HG02885 (cell line): ENCODE measurements around the gene SYNDIG1L.

ENCODE experiments used
- ATAC-seq: cut with Tn5 transposase; IDR thresholded peaks from one replicate; pipeline ENCODE4 v1.9.1; 2021; ENCODE audit warnings: mild to moderate bottlenecking; ENCODE audit not compliant: unreplicated experiment, poor library complexity

SYNDIG1L gene

DNA sequence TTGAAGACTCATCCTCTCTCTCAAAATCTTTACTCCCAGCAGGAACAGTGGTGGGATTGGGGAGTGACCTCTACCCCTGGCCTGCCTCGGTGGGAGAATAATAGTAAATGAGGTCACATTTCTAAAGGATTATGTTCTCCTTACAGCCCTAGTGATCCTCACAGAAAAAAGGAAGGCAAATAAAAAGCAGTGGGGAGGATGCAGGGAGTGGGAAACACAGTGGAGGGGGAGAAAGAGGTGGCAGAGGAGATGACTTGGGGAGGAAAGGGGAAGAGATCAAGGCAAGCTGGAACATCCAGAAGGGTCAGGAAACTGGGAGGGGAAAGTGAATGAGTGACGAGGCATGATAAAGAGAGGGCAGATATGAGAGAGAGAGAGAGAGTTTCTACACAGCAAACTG, 8.3 kb upstream of the SYNDIG1L start:
- ATAC-seq, result no peak

- ATAC-seq, result no peak
Observed at GRCh38 chr14:74429991-74430390, 4.0 kb upstream of the SYNDIG1L start.

DNA sequence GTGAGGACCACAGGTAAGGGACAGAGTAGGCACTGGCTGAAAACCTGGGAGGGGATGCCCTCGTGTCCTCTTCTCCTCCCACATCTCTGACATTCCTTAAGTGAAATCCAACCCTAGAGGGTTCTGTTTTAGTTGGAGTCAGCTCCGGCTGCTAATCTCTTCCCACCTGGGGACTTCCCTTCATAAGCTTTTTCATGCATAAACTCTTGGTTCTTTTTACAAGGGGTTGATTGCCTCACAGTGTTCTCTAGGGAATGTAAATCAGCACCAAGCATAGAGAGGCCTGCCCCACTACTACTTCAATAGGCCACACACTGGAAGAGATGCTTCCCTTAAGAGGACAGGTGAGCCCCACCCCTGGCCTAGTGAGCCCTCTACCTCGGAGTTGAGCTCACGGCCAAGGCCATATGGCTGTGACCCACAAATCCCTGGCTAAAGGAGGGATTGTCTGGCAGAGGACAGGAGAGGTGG, 3.2 kb upstream of the SYNDIG1L start:
- no peak for ATAC-seq

DNA sequence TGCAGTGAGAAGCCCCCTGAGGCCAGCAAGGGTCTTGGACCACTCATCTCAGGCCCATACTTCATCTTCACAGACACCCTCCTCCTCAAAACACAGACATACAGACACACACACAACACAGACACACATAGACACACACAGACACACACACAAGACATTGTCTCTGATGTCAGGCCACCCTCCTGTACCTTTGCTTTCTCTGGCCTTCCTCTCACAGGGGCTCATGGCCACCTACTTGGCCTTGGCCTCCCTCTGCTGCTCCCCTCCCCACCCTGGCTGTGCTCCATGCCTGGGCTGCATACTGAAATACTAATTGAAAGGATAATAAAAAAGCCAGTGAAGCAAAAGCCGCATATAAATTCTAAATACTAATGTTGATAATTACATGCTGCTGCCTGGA, 1.6 kb upstream of the SYNDIG1L start:
- no peak for ATAC-seq

DNA sequence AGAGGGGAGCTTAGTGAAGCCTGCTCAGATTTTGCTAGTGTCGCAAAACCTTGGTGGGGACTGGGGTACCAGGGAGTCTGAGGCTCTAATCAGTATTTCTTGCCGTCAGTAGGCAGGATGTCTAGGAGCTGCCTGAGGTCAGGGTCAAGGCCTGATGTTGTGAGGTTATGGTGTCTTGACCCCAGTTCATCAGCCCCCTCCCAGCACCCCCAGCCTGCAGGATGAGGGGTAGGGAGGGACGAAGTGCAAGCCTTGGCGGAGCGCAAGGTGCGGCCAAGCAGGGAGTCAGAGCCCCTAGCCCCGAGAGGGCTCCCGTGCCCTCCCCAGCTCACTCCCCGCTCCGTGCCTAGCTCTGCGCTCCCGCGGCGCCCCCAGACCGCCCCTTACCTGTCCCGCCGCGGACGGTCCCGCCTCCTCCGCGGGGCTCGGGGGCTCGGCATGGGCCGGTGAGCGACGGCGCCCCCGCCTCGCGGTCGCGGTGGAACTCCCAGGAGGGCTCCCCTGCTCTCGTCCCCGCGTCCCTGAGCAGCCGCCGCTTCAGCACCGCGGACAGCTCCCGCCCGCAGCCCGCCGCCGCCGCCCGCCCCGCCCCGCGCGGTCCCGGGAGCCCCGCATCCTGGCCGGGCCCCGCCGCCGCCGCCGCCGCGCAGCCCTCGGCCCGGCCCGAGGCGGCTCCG, 347 bp downstream of the SYNDIG1L start:
- no peak for ATAC-seq

DNA sequence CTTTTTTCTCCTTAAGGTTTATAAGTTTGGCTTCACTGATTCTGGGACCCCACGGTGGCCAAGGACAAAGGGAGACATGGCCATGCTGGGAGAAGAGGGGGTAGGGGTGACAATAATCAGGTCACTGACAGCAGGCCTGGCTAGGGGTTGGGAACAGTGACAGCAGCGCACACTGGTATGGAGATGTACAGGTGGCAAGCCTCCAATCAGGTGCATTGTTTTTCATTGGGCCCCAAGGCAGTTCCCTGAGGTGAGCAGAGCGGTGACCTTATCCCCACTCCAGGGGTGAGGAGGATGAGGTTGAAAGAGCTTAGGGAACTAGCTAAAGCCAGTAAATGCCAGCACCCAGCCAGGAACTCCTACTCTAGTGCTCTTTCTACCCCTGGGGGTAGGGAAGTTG, 1.4 kb downstream of the SYNDIG1L start:
- no peak for ATAC-seq

GRCh38 chr14:74423246-74423645, 2.8 kb downstream of the SYNDIG1L start:
- no peak for ATAC-seq

DNA sequence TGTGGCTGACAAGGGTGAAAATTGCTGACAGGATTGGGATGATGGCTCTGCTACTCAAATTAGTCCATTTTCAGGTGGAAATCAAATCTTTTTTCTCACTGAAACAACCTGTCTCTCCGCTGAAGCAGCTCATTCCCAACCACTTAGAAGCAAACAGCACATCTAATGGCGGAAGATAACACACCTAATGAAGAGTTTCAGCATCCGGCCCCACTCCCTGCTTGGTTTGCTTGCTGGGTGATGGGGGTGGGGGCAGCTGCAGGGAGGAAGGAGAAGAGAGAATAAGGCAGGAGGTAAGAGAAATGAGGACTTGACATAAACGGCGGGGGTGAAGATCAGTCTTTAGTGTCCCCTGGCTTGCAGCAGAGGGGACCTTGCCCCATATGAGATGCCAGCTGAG, 4.0 kb downstream of the SYNDIG1L start:
- ATAC-seq, result no peak

GRCh38 chr14:74419086-74419485, 6.9 kb downstream of the SYNDIG1L start:
- no peak for ATAC-seq

- no peak for ATAC-seq
Observed at GRCh38 chr14:74418031-74418430, 8.0 kb downstream of the SYNDIG1L start.

DNA sequence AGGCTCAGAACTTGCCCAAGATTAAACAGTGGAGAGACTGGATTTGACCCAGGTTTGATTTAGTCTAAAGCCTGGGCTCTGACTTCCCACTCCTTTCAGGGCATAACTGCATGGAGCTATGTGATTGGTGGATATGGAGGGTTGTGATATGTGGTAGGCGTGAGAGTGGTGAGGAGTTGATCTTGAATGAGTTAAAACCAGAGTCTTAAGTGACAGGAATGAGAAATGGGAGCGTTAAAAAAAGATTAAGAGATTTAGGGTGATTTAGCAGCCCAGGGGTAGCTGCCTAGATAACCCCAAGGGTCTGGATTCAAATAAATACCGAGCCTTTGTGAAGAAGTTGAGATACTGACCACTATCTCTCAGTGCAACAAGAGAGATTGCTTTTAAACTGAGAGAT, 8.4 kb downstream of the SYNDIG1L start:
- ATAC-seq, result no peak

DNA sequence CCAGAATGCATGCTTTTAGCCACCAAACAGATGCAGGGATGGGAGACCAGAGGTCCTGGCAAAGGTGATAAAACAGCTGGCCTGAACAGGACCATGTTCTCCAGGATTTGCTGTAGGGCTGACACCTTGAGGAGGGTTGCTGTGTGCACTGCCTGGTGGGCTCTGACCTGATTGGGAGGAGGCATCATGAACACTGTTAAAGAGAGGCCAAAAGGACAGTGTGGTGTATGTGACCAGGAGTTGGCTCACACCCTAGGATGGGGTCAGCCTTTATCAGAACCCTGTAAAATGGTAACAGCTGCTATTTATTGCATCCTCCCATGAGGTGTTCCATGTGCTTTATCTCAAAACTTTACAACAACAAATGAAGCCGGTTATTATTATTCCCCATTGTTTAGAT, 8.8 kb downstream of the SYNDIG1L start:
- ATAC-seq, result no peak

GRCh38 chr14:74415115-74415437, 10.9 kb downstream of the SYNDIG1L start:
- no peak for ATAC-seq

DNA sequence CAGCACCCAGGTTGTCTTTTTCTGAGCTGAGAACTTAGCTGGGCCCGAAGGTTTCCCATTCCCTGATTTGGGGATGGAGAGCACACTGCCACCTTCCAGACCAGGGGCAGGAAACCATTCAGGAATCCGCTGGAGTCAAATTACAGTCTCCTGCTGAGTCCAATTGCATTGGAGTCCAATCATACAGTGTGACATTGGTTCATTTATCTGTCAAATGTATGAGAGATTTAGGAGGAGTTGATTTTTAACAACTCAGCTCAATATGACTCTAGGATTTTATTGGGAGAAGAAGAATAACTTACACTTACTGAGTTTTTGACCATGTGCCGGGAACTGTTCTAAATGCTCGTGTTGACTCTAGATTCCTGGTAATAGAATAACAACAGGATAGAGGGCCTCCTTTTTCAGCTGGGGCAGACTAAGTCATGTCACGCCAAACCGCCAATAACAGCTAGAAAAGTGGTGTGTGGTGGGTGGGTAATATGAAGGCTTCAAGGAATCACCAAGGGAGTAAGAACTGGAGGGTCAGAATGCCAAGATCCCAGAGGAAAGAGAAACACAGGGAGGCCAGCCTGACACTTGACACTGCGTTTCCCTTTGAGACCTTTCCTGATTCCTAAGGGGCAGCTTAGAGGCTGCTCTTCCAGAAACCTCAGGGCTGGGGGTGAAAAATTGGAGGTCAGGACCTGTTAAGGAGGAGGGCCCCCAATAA, 11.5 kb downstream of the SYNDIG1L start:
- ATAC-seq, result no peak

- no peak for ATAC-seq
Observed at GRCh38 chr14:74413627-74414026, 12.4 kb downstream of the SYNDIG1L start.

DNA sequence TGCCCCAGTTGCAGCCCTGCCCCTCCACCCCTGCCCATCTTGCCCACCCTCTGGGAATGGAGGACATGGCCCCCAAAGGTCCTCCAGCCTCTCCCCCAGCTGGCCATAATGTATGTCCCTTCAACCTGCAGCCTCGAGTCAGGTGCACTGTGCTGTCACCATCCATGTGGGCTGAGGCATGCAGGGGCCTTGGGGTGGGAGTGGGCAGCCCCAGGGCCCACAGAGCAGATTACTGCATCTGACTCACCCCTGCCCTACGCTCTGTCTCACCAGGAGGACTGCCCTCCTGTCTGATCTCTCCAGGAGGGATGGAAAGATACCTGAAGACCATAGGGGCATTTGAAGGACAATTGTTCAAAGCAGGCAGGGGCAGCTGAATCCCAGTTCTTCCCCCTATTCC, 13.3 kb downstream of the SYNDIG1L start:
- no peak for ATAC-seq

DNA sequence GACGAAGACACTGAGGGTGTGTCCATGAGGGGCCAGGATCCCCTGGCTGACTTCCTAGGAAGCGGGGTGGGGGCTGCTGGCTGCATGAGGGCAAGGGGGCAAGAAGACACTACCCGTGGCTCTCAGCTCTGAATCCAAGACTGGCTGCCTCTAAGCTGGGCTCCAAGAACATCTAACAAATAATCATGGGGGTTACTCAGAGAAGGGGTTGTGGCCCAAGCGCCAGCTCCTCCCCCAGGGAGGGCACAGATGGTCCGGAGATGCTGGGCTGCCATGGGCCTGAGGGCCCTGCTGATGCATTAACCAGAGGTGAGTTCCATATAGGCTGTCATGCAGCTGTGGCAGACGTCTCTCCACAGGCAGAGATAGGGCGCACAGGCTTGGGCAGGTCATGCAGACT, 14.3 kb downstream of the SYNDIG1L start:
- no peak for ATAC-seq

GRCh38 chr14:74409441-74409840, 16.6 kb downstream of the SYNDIG1L start:
- no peak for ATAC-seq

DNA sequence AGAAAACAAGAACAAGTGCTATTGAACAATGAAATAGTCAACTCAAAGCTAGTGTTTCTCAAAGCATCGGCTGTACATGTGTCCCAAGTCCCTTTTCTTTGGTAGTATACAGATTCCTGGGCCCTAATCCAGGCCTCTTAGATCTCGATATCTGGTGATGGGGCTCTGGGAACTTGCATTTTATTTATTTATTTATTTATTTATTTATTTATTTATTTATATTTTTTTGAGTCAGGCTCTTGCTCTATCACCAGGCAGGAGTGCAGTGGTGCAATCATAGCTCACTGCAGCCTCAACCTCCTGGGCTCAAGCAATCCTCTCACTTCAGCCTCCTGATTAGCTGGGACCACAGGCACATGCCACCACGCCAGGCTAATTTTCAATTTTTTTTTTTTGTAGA, 17.1 kb downstream of the SYNDIG1L start:
- no peak for ATAC-seq

GRCh38 chr14:74407801-74408154, 18.2 kb downstream of the SYNDIG1L start:
- ATAC-seq, result no peak

DNA sequence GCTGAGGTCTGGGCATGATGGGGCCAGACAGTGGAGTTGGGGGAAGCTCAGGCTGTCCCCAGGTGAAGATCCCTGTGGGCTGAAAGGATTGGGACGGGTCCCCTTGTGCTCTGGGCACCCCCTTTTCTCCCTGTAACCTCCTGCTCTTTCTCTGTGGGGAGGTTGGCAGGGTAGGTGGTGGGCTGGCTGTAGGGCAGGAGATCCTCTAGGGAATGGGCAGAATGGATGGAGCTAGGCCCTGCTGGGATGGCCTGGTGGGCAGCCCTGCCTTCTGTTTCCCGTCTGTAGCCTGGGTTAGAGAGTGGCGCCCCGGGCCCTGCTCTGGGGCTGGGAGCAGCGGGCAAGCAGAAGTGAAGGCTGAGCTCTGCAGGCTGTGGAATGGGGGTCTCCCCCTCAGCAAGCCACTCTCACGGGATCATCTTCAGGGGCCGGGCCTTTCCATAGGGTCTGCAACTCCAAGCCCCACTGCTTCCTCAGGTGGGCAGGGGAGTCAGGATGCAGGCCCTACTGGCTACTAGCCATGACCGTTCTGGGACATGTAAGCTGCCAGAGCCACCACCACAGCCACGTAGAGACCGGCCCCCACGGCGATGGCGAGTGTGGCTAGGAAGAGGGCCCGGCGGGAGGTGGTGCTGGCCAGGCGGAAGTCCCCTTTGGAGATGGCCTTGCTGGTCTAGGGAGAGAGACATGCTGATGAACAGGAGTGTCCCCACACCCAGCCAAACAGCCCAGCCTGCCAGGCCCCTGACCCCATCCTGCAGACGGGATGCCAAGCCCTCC, 18.8 kb downstream of the SYNDIG1L start:
- ATAC-seq, result no peak

GRCh38 chr14:74405663-74406062, 20.3 kb downstream of the SYNDIG1L start:
- ATAC-seq, result no peak
